NCI-H2107 treated with DMSO at 0.1 percent for 48 hours (cell line): ENCODE measurements around the gene CAMK2B.

Experiments
- DNase-seq: peaks from one replicate; lab custom pipeline; 2025; ENCODE audit not compliant: unreplicated experiment; lab: John Stamatoyannopoulos, UW

Gene CAMK2B

DNA sequence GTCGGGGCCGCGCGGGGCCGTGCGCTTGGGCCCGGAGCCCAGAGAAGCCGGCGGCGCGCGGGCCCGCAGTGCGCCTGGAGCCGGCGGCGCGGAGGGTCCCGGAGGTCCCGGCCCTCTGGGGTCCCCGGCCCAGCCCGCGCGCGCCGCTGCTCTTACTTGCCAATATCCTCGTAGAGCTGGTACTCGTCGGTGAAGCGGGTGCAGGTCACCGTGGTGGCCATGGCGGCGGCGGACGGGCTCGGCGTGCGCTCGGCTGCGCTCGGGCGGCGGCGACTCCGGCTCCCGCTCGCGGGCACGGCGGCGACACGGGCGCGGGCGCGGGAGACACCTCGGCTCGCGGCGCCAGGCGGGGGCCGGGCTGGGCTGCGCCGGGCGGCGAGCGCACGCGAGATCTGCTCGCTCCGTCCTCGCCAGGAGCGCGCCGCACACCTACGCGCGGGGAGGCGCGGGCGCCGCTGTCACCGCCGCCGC lies at the start of gene CAMK2B:
Gene CAMK2B (minus strand): TSS at position 394 of the 471 bp plus-strand sequence. CDS start 173 bp downstream, at position 221.
- DNase-seq: no peak

- DNase-seq: no peak
Measured at GRCh38 chr7:44374007-44374763, 48.8 kb upstream of the CAMK2B start.

DNA sequence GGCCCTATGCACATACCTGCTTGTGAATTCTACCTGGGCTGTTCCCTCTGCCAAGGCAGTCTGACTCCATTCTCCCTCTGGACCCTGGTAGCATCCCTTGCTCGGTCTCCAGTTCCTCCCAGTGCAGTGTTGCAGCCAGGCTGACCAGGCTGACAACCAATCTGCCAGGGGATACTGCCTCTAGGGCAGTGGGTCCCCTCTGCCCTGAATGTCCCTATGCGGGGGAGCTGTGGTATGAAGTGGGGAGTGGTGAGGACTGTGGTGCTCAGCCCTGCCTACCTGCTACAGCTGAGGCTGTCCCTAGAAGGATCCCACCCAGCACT lies 48.0 kb upstream of the CAMK2B start:
- no peak for DNase-seq

GRCh38 chr7:44372560-44373417 lies 47.4 kb upstream of the CAMK2B start:
- DNase-seq: no peak

- DNase-seq: no peak
Measured at GRCh38 chr7:44368885-44369284, 43.5 kb upstream of the CAMK2B start.

- no peak for DNase-seq
Measured at GRCh38 chr7:44368455-44368854, 43.1 kb upstream of the CAMK2B start.

GRCh38 chr7:44367475-44368043 lies 42.2 kb upstream of the CAMK2B start:
- DNase-seq: no peak

- DNase-seq: no peak
Measured at GRCh38 chr7:44366986-44367385, 41.6 kb upstream of the CAMK2B start.

GRCh38 chr7:44353668-44354067 lies 28.3 kb upstream of the CAMK2B start:
- no peak for DNase-seq

DNA sequence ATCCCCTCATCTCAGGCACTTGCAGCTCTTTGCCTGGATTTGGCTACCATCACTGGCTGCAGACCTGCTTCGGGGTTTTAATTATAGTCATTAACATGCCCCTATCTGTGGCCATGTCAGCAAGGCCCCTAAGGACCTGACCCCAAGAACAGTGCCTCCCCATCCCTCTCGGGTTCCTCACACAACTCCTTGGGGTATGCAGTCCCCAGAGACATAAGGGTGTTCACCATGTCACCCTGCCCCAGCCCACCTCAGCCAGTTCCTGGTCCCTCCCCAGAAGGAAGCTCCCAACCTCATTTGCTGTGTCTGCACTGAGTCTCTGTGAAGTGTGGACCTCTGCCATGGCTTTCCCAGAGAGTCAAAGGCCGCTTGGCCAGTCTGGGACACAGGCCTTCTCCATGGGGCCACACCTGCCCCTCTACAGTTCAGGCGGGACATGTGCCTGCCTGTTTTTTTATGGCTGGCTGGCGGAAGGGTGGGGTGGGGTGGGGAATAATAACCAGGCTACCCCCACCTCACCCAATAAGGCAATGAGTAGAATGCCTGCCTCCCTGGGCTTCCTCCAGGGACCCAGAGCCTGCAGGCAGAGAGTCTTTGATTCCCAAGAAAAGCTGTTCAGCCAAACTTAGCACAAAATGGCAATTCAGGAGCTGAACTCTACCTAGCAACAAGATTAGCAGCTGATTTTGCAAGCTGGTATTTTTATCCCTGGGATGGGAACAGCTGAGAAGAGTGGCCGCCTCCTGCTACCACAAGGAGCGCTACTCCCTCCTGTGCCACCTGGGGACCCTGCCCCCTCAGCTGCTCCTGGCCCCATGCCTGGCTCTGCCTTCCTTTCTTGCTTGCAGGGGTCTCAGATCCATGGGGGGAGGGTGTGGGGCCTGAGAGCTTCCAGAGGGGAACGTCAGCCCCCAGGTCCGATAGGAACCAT lies 23.7 kb upstream of the CAMK2B start:
- DNase-seq: no peak

- DNase-seq: no peak
Measured at GRCh38 chr7:44348300-44348699, 22.9 kb upstream of the CAMK2B start.

DNA sequence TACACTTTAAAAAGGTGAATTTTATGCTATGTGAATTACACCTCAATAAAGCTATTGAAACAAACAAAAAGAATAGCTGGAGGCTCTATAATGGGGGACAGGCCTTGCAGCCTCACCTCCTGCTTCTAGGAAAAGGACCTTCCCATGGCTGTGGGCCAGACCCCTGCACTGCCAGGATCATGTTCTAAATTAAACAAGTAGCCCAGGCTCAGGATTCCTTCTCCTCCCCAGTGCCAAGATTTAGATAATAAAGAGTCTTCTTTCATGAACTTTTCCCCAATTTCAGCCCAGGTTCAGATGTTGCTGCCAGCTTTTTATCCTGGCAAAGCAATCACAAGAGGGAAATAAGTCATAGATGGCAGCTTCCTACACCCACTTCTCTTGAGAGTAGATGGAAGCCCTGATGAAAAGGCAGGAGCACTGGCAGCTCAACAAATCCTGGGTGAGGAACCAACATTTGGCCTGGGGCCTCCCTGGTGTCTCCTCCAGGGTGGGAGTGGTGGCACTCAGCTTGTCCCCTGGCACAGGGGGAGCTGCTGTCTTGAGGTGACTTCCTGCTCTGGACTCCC lies 22.2 kb upstream of the CAMK2B start:
- DNase-seq: no peak

- no peak for DNase-seq
Measured at GRCh38 chr7:44346063-44346462, 20.7 kb upstream of the CAMK2B start.

GRCh38 chr7:44341401-44341800 lies 16.0 kb upstream of the CAMK2B start:
- no peak for DNase-seq

DNA sequence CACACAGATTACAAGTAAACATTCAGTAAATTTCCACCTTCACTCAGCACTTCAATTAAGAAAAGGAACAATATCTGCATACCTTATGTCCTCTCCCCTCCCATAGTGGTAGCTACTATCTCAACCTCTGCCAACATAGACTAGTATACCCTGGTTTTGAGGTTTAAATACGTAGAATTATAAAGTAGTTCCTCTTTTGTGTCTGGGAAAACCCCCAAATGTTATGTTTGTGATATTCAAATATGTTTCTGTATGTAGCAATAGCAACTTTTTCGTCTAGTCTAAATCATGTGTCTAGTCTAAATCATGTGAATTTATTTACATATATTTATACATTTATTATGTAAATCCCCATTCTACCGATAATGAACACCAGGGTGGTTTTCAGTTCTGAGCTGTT lies 13.2 kb upstream of the CAMK2B start:
- DNase-seq: no peak

DNA sequence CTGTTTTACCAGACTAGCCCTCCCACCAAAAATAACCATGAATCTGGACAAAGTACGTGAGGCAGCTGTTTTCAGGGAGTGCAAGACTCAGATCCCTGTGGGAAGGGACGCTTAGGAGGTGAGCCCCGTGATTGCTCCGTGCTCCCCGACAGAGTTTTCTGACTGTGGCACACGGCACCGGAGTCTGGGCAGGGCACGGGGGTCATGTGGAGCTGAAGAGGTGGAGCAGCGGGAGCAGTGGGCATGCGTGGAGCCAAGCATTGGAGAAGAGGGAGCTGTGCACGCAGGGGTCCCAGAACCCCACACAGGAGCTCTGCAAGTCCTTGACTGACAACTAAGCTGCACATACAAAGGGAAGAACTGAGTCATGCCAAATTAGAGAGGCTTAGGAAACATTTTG lies 11.1 kb upstream of the CAMK2B start:
- DNase-seq: no peak

DNA sequence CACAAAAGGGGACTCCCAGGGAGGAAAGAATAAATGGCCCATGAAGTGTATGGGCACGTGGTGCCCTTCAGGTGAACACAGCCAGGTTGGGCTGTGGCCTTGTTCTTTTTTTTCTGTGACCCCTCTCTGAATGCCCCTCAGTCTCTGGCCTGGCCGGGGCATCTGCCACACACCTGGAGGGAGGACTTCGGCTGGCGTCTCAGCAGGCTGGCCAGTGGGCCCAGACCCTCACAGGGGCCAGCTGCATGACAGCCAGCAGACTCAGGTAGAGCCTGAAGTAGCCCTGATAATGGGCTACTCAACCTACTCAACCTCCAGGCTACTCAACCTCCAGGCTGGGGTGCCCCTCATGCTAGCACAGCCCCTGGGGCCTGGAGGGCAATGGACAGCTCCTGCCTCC lies 9.8 kb upstream of the CAMK2B start:
- DNase-seq: no peak

- no peak for DNase-seq
Measured at GRCh38 chr7:44334734-44335097, 9.3 kb upstream of the CAMK2B start.

- DNase-seq: no peak
Measured at GRCh38 chr7:44333911-44334733, 8.7 kb upstream of the CAMK2B start.

- no peak for DNase-seq
Measured at GRCh38 chr7:44331682-44332081, 6.3 kb upstream of the CAMK2B start.
